ENCODE data around the gene SLC25A25.
A peak's percentile ranks its signal among the peaks of the same experiment; 100 is the strongest.
"Not testable (repeated sequence)": the region's sequence is repeated elsewhere in the genome, so short reads cannot be mapped to it uniquely, and the experiment has no call there.

Gene SLC25A25

GRCh38 chr9:128123451-128124080 lies 55.5 kb downstream of the SLC25A25 start:
- Histone ChIP-seq H3K4me3 (ENCODE audit: low read length) (no peak overlapping the region), H3K9ac (ENCODE audit: low read depth, low read length) (no peak overlapping the region), H3K36me3 (ENCODE audit: insufficient read depth, low read length) (peaks cover 46% of the 10 kb centered on the region), H3K27me3 (ENCODE audit: insufficient read depth, low read length) (peaks cover 1% of the 10 kb centered on the region; the same call in 1 of the 2 replicates), H3K9me3 (ENCODE audit: insufficient read depth, low read depth, low read length) (no peaks in the 10 kb centered on the region), H3K4me1 (ENCODE audit: insufficient read depth, low read length) (no peaks in the 10 kb centered on the region), H3K27ac (ENCODE audit: low read depth, low read length) (no peak overlapping the region)
- 96% methylated on average over 21 of the region's 21 CpGs for WGBS

GRCh38 chr9:128124451-128124850 lies 56.4 kb downstream of the SLC25A25 start:
- no peaks in the 10 kb centered on the region for H3K4me1 ChIP-seq (ENCODE audit: insufficient read depth, low read length)
- no peaks in the 10 kb centered on the region for H3K9me3 ChIP-seq (ENCODE audit: insufficient read depth, low read depth, low read length)
- peaks cover 46% of the 10 kb centered on the region for H3K36me3 ChIP-seq (ENCODE audit: insufficient read depth, low read length)
- no peak overlapping the region for H3K4me3 ChIP-seq (ENCODE audit: low read length)
- no peak overlapping the region for H3K27ac ChIP-seq (ENCODE audit: low read depth, low read length)
- no peak overlapping the region for H3K9ac ChIP-seq (ENCODE audit: low read depth, low read length)
- peaks cover 9% of the 10 kb centered on the region; the same call in 1 of the 2 replicates for H3K27me3 ChIP-seq (ENCODE audit: insufficient read depth, low read length)
- WGBS, result 96% methylated on average over 8 of the region's 8 CpGs

- WGBS, result 80% methylated on average over 16 of the region's 16 CpGs
- H3K9ac ChIP-seq (ENCODE audit: low read depth, low read length), result no peak overlapping the region
- no peak overlapping the region for H3K27ac ChIP-seq (ENCODE audit: low read depth, low read length)
- H3K4me1 ChIP-seq (ENCODE audit: insufficient read depth, low read length), result no peaks in the 10 kb centered on the region
- H3K27me3 ChIP-seq (ENCODE audit: insufficient read depth, low read length), result peaks cover 9% of the 10 kb centered on the region; the same call in 1 of the 2 replicates
- no peak overlapping the region for H3K4me3 ChIP-seq (ENCODE audit: low read length)
- H3K36me3 ChIP-seq (ENCODE audit: insufficient read depth, low read length), result peaks cover 46% of the 10 kb centered on the region
- no peaks in the 10 kb centered on the region for H3K9me3 ChIP-seq (ENCODE audit: insufficient read depth, low read depth, low read length)
These were observed 57.0 kb downstream of the SLC25A25 start for GRCh38 chr9:128124873-128125579.

- Histone ChIP-seq H3K36me3 (ENCODE audit: insufficient read depth, low read length) (peaks cover 39% of the 10 kb centered on the region), H3K27me3 (ENCODE audit: insufficient read depth, low read length) (peaks cover 9% of the 10 kb centered on the region; the same call in 1 of the 2 replicates), H3K4me3 (ENCODE audit: low read length) (0 out of 2 replicates have a peak overlapping the region, but pooled peaks have one; percentile 8), H3K27ac (ENCODE audit: low read depth, low read length) (no peak overlapping the region), H3K9me3 (ENCODE audit: insufficient read depth, low read depth, low read length) (no peaks in the 10 kb centered on the region), H3K4me1 (ENCODE audit: insufficient read depth, low read length) (no peaks in the 10 kb centered on the region), H3K9ac (ENCODE audit: low read depth, low read length) (no peak overlapping the region)
- 81% methylated on average over 10 of the region's 10 CpGs for WGBS
These were observed 57.7 kb downstream of the SLC25A25 start for GRCh38 chr9:128125580-128126354.

- no peaks in the 10 kb centered on the region for H3K4me1 ChIP-seq (ENCODE audit: insufficient read depth, low read length)
- WGBS, result under 1% methylated on average over 56 of the region's 56 CpGs
- H3K27me3 ChIP-seq (ENCODE audit: insufficient read depth, low read length), result peaks cover 9% of the 10 kb centered on the region; the same call in 1 of the 2 replicates
- H3K27ac ChIP-seq (ENCODE audit: low read depth, low read length), result peak within 1 kb of the TSS; percentile 99
- H3K4me3 ChIP-seq (ENCODE audit: low read length), result peak within 1 kb of the TSS; percentile 100
- no peaks in the 10 kb centered on the region for H3K9me3 ChIP-seq (ENCODE audit: insufficient read depth, low read depth, low read length)
- peaks cover 21% of the 10 kb centered on the region for H3K36me3 ChIP-seq (ENCODE audit: insufficient read depth, low read length)
- peak within 1 kb of the TSS; percentile 95 for H3K9ac ChIP-seq (ENCODE audit: low read depth, low read length)
These were observed 59.5 kb downstream of the SLC25A25 start, which contains the start of gene PTGES2 for GRCh38 chr9:128127568-128127989. TSS of gene PTGES2 (minus strand) at chr9:128127729. CDS start at chr9:128127717, 12 bp downstream.

- peak overlapping the region; percentile 99 for H3K27ac ChIP-seq (ENCODE audit: low read depth, low read length)
- under 1% methylated on average over 82 of the region's 82 CpGs for WGBS
These were observed 60.2 kb downstream of the SLC25A25 start for GRCh38 chr9:128127990-128128835.

GRCh38 chr9:128128836-128129590 lies 61.0 kb downstream of the SLC25A25 start:
- Histone ChIP-seq H3K4me3 (ENCODE audit: low read length) (peak overlapping the region; percentile 100), H3K27me3 (ENCODE audit: insufficient read depth, low read length) (peaks cover 12% of the 10 kb centered on the region; the same call in 1 of the 2 replicates), H3K27ac (ENCODE audit: low read depth, low read length) (no peak overlapping the region), H3K4me1 (ENCODE audit: insufficient read depth, low read length) (no peaks in the 10 kb centered on the region), H3K36me3 (ENCODE audit: insufficient read depth, low read length) (peaks cover 8% of the 10 kb centered on the region), H3K9me3 (ENCODE audit: insufficient read depth, low read depth, low read length) (no peaks in the 10 kb centered on the region), H3K9ac (ENCODE audit: low read depth, low read length) (peak overlapping the region; percentile 48)
- WGBS, result 64% methylated on average over 28 of the region's 29 CpGs

More at GRCh38 chr9:128127990-128128835, 60.2 kb downstream of the SLC25A25 start:
- Histone ChIP-seq H3K27me3 (ENCODE audit: insufficient read depth, low read length) (peaks cover 9% of the 10 kb centered on the region; the same call in 1 of the 2 replicates), H3K9ac (ENCODE audit: low read depth, low read length) (peak overlapping the region; percentile 95), H3K4me3 (ENCODE audit: low read length) (peak overlapping the region; percentile 100), H3K9me3 (ENCODE audit: insufficient read depth, low read depth, low read length) (no peaks in the 10 kb centered on the region), H3K36me3 (ENCODE audit: insufficient read depth, low read length) (peaks cover 16% of the 10 kb centered on the region), H3K4me1 (ENCODE audit: insufficient read depth, low read length) (no peaks in the 10 kb centered on the region)

GRCh38 chr9:128129976-128130590 lies 62.1 kb downstream of the SLC25A25 start:
- H3K9ac ChIP-seq (ENCODE audit: low read depth, low read length); H3K36me3 ChIP-seq (ENCODE audit: insufficient read depth, low read length); H3K27ac ChIP-seq (ENCODE audit: low read depth, low read length); H3K9me3 ChIP-seq (ENCODE audit: insufficient read depth, low read depth, low read length); H3K4me3 ChIP-seq (ENCODE audit: low read length); H3K4me1 ChIP-seq (ENCODE audit: insufficient read depth, low read length): not testable (repeated sequence)
- H3K27me3 ChIP-seq (ENCODE audit: insufficient read depth, low read length), result peaks cover 12% of the 10 kb centered on the region; the same call in 1 of the 2 replicates
- 10% methylated on average over 7 of the region's 12 CpGs for WGBS

- H3K4me3 ChIP-seq (ENCODE audit: low read length); H3K27ac ChIP-seq (ENCODE audit: low read depth, low read length); H3K36me3 ChIP-seq (ENCODE audit: insufficient read depth, low read length); H3K9me3 ChIP-seq (ENCODE audit: insufficient read depth, low read depth, low read length); H3K4me1 ChIP-seq (ENCODE audit: insufficient read depth, low read length); H3K9ac ChIP-seq (ENCODE audit: low read depth, low read length): not testable (repeated sequence)
- WGBS, result 67% methylated on average over 7 of the region's 7 CpGs
- peaks cover 12% of the 10 kb centered on the region; the same call in 1 of the 2 replicates for H3K27me3 ChIP-seq (ENCODE audit: insufficient read depth, low read length)
These were observed 62.6 kb downstream of the SLC25A25 start for GRCh38 chr9:128130651-128131050.
